EL (cell line): ENCODE measurements around the gene DAB2IP.

ENCODE experiments used
- DNase-seq: peaks from one replicate; pipeline ENCODE4 v3.0.0-alpha.2; 2016

Gene DAB2IP

GRCh38 chr9:121645853-121646807 lies 5.3 kb upstream of the DAB2IP start:
- no peak for DNase-seq

DNA sequence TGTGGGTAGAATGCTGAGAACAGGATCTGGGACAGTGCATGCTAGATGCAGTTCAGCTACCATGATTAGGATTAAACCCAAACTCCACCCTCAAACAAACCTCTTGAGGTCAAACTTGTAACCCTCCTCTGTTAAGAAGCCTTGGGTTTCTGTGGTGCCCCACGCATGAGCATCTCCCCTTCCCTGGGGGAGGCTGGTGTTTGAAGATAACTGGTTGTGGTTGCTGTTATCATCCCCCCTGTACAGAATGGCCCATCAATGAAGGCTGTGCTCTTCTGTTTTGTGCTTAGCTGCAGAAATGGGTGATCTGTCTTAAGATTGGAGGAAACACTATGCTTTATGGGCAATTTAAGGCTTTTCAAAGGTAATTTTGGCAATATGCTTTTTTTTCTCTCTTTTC lies 4.4 kb upstream of the DAB2IP start:
- DNase-seq, result no peak

GRCh38 chr9:121648172-121648571 lies 3.3 kb upstream of the DAB2IP start:
- DNase-seq, result no peak

DNA sequence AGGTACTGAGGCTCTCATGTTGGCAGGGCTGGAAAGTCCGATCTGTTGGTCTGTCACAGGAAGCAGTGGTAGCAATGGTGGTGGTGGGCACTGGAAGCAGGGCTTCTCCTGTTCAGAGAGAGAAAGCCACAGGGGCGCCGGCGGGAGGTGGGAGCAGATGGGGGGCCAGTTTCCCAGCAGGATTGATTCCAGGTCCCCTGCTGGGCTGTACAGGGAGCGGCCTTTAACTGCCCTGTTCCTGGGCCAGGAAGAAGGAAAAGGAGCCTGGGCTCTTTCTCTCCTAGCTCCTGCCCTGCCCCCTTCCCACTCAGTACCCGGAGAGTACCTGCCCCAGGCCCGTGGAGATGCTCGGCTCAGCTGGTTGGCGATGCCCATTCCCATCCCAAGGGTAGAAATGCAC lies 2.6 kb upstream of the DAB2IP start:
- no peak for DNase-seq

GRCh38 chr9:121649476-121650216 lies 1.8 kb upstream of the DAB2IP start:
- no peak for DNase-seq

- peak; percentile 67 for DNase-seq
Measured at GRCh38 chr9:121650217-121651007, 1.0 kb upstream of the DAB2IP start.

DNA sequence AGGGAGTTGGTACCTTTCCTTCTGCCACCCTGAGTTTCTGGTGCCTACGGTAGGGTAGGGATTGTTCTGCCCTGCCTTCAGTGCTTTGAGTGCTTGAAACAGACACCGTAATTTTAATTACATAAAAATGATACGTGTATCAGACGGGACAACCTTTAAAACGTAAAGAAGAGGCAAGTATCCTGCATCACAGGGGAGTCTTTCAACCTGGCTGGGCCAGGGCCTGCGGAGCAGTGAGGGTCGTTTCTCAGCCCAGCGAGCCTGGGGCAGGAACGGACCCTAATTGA lies 483 bp upstream of the DAB2IP start:
- no peak for DNase-seq

GRCh38 chr9:121652021-121652837 lies 795 bp downstream of the DAB2IP start:
- no peak for DNase-seq

GRCh38 chr9:121652838-121653231 lies 1.4 kb downstream of the DAB2IP start:
- DNase-seq, result no peak

DNA sequence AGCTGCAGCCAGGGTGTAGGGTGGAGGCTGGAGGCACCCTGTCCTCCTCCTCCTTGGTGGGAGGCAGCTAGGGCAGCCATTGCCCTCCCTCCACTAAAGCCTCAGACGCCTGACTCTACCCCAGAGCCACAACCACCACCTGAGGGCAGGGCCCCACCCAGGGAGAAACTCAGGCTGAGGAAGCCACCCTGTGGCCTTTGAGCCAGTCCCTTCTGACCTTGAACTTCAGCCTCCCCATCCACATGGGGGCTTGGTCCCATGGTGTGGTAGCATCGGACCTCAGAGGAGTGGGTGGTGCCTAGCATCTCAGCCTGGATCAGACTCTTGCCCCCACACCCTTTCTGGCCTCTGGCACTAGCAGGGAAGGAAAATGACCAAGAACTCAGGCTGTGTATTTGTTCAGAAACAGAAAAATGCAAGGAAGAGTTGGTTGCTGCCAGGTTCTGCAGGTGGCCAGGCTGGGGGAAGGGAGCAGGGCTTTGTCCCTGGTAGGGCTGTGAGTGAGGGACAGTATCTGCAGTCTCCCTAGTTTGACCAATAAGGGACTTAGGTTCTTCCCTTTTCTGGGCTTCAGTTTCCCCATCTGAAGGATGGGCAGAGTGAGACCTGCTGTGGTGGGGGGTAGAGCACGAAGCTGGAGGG lies 3.2 kb downstream of the DAB2IP start:
- DNase-seq, result no peak

- no peak for DNase-seq
Measured at GRCh38 chr9:121655231-121655755, 3.9 kb downstream of the DAB2IP start.

DNA sequence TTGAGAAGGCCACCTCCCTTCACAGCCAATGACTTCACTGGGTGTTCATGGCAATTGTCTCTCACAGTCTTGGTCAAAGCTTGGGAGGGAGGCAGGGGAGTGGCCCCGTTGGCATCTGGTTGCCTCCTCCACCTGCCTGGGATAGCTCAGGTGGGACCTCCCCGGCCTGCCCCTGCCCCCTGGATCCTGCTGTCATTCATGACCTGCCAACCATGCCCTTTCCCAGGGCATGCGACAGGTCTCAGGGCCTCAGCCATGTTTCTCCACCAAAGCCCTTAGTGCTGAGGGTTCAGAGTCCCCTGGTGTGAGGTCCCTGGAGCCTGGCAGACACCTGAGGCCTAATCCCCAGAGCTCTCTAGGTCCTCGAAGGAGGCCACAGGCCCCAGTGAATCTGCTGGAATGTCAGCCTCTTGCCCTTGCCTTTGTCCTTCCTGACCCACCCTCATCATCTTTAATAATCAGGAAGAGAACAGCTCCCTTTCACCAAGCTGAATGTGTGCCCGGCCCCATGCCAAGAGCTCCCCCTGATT lies 5.6 kb downstream of the DAB2IP start:
- DNase-seq, result no peak

GRCh38 chr9:121658166-121658565 lies 6.7 kb downstream of the DAB2IP start:
- no peak for DNase-seq

GRCh38 chr9:121658591-121658990 lies 7.2 kb downstream of the DAB2IP start:
- DNase-seq, result no peak

DNA sequence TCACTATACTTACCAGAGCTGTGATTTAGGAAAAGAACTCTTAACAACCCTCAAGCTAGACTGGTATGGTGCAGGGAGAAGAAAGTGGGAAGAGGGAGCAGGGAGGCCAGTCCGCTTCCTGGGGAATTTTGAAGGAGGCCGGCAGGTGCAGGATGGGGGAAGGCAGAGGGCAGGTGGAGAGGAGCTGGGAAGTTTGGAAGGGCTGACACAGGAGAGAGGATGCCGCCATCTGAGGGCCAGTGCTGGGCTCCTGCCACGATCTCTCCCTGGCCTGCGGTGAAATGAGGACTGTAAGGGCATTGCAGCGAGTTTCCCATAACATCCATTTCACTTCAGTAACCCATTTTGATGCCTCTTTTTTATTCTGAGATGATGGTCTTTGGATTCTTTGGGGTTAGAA lies 8.9 kb downstream of the DAB2IP start:
- no peak for DNase-seq

DNA sequence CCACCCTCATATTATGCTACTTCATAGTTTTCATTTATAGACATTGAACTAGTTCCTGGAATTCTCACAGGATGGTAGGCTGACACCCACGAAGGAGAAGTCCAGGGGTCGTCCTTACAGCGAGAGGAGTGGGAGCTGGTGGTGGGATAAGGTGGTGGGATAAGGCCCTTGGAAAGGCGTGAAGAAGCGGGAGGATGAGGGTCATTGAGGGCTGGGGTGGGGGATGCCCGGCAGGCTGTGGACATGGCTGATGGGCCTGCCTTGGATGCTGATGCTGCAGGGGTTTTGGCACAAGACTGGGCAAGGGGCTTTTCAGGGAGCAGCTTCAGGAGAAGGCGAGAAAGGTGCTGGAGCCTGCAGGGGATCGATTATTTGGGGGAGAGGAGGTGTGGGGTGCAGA lies 9.4 kb downstream of the DAB2IP start:
- DNase-seq, result no peak

DNA sequence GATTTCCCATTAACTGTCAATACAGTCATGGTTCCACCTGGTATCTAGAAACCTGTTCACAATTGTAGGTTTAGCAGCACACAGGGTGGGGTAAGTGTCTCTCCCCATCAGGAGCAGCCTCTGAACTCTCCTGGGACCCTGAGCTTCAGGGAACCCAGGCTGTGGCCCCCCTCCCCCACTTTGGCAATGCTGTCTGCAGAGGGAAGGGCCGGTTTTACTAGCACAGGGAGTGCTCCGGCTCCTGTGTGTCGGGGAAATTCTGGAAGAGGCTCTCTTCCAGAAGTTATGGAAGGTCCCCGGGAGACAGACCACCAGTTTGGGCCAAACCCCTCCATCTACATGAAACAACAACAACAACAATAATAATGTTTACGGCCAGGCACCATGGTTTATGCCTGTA lies 9.9 kb downstream of the DAB2IP start:
- DNase-seq, result no peak

DNA sequence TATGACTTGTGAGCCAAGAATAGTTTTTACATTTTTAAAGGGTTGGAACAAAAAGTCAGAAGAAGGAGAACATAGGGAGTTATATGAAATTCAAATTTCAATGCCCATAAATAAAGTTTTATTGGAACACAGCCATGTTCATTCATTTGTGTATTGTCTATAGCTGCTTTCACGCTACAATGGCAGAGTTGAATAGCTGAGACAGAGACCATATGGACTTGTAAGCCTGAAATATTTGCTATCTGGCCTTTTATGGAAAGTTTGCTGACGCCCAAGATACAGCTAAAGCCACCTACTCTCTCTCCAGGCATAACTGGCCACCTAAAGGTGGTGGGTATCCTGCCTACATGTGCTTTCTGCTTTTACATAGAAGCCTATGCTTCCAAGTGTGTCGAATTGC lies 10.9 kb downstream of the DAB2IP start:
- no peak for DNase-seq

DNA sequence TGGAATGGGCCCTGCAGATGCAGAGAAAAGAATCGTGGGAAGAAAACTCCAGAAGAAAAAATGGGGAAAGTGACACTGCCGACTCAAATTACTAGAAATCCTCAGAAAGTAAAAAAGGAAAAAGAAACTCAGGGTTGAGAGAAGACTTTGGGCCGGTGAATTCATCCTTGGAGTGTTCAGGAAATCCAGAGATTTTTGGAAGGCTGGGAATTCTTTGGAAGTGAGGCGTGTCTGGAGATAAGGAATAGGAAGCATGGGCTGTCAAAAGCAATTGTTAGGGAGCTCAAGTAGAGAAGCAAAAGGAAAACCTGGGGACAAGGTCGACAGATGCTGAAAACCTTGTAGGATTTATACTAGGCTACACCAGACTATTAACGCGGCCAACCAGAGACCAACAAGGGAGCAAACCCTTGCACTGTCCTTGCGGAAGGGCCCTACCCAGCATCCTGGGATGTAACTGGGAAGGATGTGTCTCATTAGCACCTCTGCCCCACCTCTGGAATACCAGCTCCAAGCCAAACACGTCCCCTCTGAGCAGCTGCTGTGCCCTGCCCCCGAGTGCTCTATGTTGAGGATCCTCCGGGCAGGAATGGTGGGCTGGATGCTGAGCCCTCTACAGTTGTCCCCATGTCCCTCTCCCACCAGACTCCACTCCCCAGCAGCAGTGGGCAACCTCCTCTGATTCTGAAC lies 11.6 kb downstream of the DAB2IP start:
- DNase-seq, result no peak

- DNase-seq, result no peak
Measured at GRCh38 chr9:121663591-121663990, 12.2 kb downstream of the DAB2IP start.

DNA sequence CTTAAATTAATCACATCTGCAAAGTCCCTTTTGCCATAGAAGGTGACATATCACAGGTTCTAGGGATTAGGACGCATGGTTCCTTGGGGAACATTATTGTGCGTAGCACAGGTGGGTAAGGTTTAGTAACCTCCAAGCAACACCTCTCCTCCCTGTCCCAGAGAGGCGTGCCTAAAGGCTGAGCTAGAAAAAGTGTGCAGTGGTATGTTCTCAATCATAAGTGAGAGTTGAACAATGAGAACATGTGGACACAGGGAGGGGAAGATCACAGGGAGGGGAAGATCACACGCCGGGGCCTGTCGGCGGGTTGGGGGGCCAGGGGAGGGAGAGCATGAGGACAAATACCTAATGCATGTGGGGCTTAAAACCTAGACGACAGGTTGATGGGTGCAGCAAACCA lies 14.9 kb downstream of the DAB2IP start:
- DNase-seq, result no peak
